H1 (cell line): ENCODE measurements around the gene NR2F1-AS1. TPM values are rescaled to one million over a fixed set of nuclear protein-coding genes. Genes with fewer than 3 reads are reported as not detected.

Source experiments
- CTCF ChIA-PET: fragments of 300-600 bp; sonication (Branson Sonifier 250); formaldehyde crosslinking; loops from one replicate; lab custom pipeline; 2021; ENCODE audit not compliant: partially characterized antibody; lab: Charles Lee
- POLR2A ChIA-PET: fragments of 300-600 bp; sonication (Branson Sonifier 250); formaldehyde crosslinking; loops from one replicate; lab custom pipeline; 2021; ENCODE audit warnings: inconsistent platforms; ENCODE audit not compliant: partially characterized antibody; lab: Charles Lee
- DNase-seq, 2 experiments: peaks; one replicate each; pipeline versions ENCODE4 v3.0.0 to v3.0.0-alpha.2; 2010 to 2022; ENCODE audit warnings: low spot score in 2 of 2, low read depth in 1 of 2, mixed read lengths in 1 of 2
- FAIRE-seq: peaks from 2 replicates; lab custom pipeline; 2011; peaks lifted over from hg19 to GRCh38; lab: Jason Lieb, UNC
- H2AFZ ChIP-seq: 2 replicates; pipeline ENCODE4 v1.8.1; 2012; ENCODE audit warnings: low read length, inconsistent platforms
- H2AK5ac ChIP-seq: 2 replicates; pipeline ENCODE4 v1.6.1; 2013; ENCODE audit warnings: low read depth, low read length
- H2BK120ac ChIP-seq: replicated peaks from 2 replicates; pipeline ENCODE3; 2013; ENCODE audit warnings: low read depth, low read length, inconsistent platforms
- H2BK12ac ChIP-seq: 2 replicates; pipeline ENCODE4 v1.6.1; 2013; ENCODE audit warnings: low read depth, low read length
- H2BK15ac ChIP-seq: 2 replicates; pipeline ENCODE4 v1.6.1; 2013; ENCODE audit warnings: low read length
- H2BK20ac ChIP-seq: 2 replicates; pipeline ENCODE4 v1.6.1; 2013; ENCODE audit warnings: low read length
- H2BK5ac ChIP-seq: 2 replicates; pipeline ENCODE4 v1.6.1; 2013; ENCODE audit warnings: low read depth, low read length
- H3K14ac ChIP-seq: 2 replicates; pipeline ENCODE4 v1.6.1; 2013; ENCODE audit warnings: inconsistent platforms; ENCODE audit not compliant: insufficient read length
- H3K18ac ChIP-seq: 2 replicates; pipeline ENCODE4 v1.6.1; 2013; ENCODE audit warnings: low read length; ENCODE audit errors: extremely low read depth
- H3K23ac ChIP-seq: 2 replicates; pipeline ENCODE4 v1.6.1; 2013; ENCODE audit warnings: inconsistent platforms; ENCODE audit not compliant: insufficient read length
- H3K23me2 ChIP-seq: 2 replicates; pipeline ENCODE4 v1.6.1; 2013; ENCODE audit warnings: low read depth, low read length
- H3K27ac ChIP-seq: 2 replicates; pipeline ENCODE4 v1.6.1; 2011; ENCODE audit warnings: low read depth, low read length, inconsistent platforms
- H3K27me3 ChIP-seq, 4 experiments: replicated peaks in 1 of 4; 1 replicate in 1 of 4; 2 replicates in 3 of 4; pipeline versions ENCODE4 v1.6.1 to v1.8.1; 2011 to 2013; ENCODE audit warnings: low read length in 3 of 4, mild to moderate bottlenecking in 3 of 4, inconsistent platforms in 2 of 4, mixed read lengths in 2 of 4, moderate library complexity in 1 of 4; ENCODE audit not compliant: control insufficient read depth in 3 of 4, insufficient read depth in 3 of 4; ENCODE audit errors: extremely low read depth in 1 of 4
- H3K36me3 ChIP-seq, 4 experiments: 2 replicates each; pipeline versions ENCODE4 v1.6.1 to v1.8.1; 2011 to 2013; ENCODE audit warnings: mild to moderate bottlenecking in 4 of 4, low read length in 3 of 4, moderate library complexity in 2 of 4, control low read depth in 1 of 4, inconsistent platforms in 1 of 4; ENCODE audit not compliant: insufficient read depth in 4 of 4, control insufficient read depth in 2 of 4
- H3K4ac ChIP-seq: replicated peaks from 2 replicates; pipeline ENCODE3; 2013; ENCODE audit warnings: low read length, low read depth, mixed read lengths, inconsistent platforms; ENCODE audit not compliant: insufficient read length
- H3K4me1 ChIP-seq, 4 experiments: replicated peaks in 1 of 4; 1 replicate in 1 of 4; 2 replicates in 3 of 4; pipeline versions ENCODE4 v1.6.1 to v1.8.1; 2011 to 2013; ENCODE audit warnings: low read length in 3 of 4, inconsistent platforms in 2 of 4, mixed read lengths in 1 of 4; ENCODE audit not compliant: insufficient read depth in 4 of 4, control insufficient read depth in 3 of 4
- H3K4me2 ChIP-seq, 2 experiments: 2 replicates each; pipeline versions ENCODE4 v1.6.1 to v1.8.1; 2011 to 2013; ENCODE audit warnings: low read depth in 2 of 2, low read length in 2 of 2, control low read depth in 1 of 2, inconsistent platforms in 1 of 2, mild to moderate bottlenecking in 1 of 2; ENCODE audit not compliant: insufficient read depth in 1 of 2
- H3K4me3 ChIP-seq, 4 experiments: fragments of 200-600, 300-600 bp in 1 of 4; sonication (generic), shearing (Covaris generic), sonication (Bioruptor Twin) in 1 of 4; 2 replicates each; pipeline versions ENCODE4 v1.5.1 to v1.8.1; 2011 to 2016; ENCODE audit warnings: low read length in 4 of 4, low read depth in 3 of 4, control low read depth in 2 of 4, inconsistent platforms in 2 of 4, mild to moderate bottlenecking in 2 of 4, mixed read lengths in 1 of 4, moderate library complexity in 1 of 4; ENCODE audit not compliant: insufficient read depth in 2 of 4; ENCODE audit errors: extremely low read depth in 1 of 4
- H3K56ac ChIP-seq: replicated peaks from 2 replicates; pipeline ENCODE3; 2013; ENCODE audit warnings: low read depth, mild to moderate bottlenecking, mixed read lengths, low read length, inconsistent platforms; ENCODE audit not compliant: insufficient read length
- H3K79me1 ChIP-seq: 2 replicates; pipeline ENCODE4 v1.6.1; 2013; ENCODE audit warnings: low read depth, low read length, control low read depth
- H3K79me2 ChIP-seq, 2 experiments: 2 replicates each; pipeline versions ENCODE4 v1.6.1 to v1.8.1; 2012 to 2013; ENCODE audit warnings: low read length in 2 of 2, mild to moderate bottlenecking in 2 of 2, inconsistent platforms in 1 of 2; ENCODE audit not compliant: insufficient read depth in 2 of 2, control insufficient read depth in 1 of 2
- H3K9ac ChIP-seq, 4 experiments: replicated peaks in 1 of 4; 1 replicate in 1 of 4; 2 replicates in 3 of 4; pipeline versions ENCODE4 v1.6.1 to v1.8.1; 2011 to 2013; ENCODE audit warnings: low read depth in 3 of 4, low read length in 3 of 4, control low read depth in 2 of 4, mild to moderate bottlenecking in 2 of 4, moderate library complexity in 2 of 4, inconsistent platforms in 1 of 4; ENCODE audit errors: extremely low read depth in 1 of 4
- H3K9me3 ChIP-seq, 2 experiments: 2 replicates each; pipeline versions ENCODE4 v1.6.1 to v1.8.1; 2012 to 2013; ENCODE audit warnings: mild to moderate bottlenecking in 2 of 2, moderate library complexity in 2 of 2, control low read depth in 1 of 2, inconsistent platforms in 1 of 2, low read depth in 1 of 2, low read length in 1 of 2, mixed read lengths in 1 of 2; ENCODE audit not compliant: insufficient read depth in 2 of 2
- H4K20me1 ChIP-seq, 2 experiments: replicated peaks in 1 of 2; 2 replicates each; pipeline versions ENCODE3 to v1.8.1; 2011 to 2013; ENCODE audit warnings: inconsistent platforms in 2 of 2, low read length in 2 of 2, mild to moderate bottlenecking in 1 of 2; ENCODE audit not compliant: insufficient read depth in 2 of 2, control insufficient read depth in 1 of 2
- H4K5ac ChIP-seq: 2 replicates; pipeline ENCODE4 v1.6.1; 2013; ENCODE audit warnings: low read length, low read depth, mixed read lengths, inconsistent platforms; ENCODE audit not compliant: insufficient read length
- H4K8ac ChIP-seq: 2 replicates; pipeline ENCODE4 v1.8.0; 2013; ENCODE audit warnings: mild to moderate bottlenecking, moderate library complexity, low read length, inconsistent platforms; ENCODE audit not compliant: insufficient read depth; ENCODE audit errors: extremely low read depth
- H4K91ac ChIP-seq: replicated peaks from 2 replicates; pipeline ENCODE3; 2013; ENCODE audit warnings: low read length, mixed read lengths, inconsistent platforms; ENCODE audit not compliant: insufficient read length
- ATF2 ChIP-seq: IDR thresholded peaks from 2 replicates; pipeline ENCODE4 v1.6.1; 2012; ENCODE audit warnings: low read length, inconsistent platforms
- CBX8 ChIP-seq: fragments of 300-800, 300-1000 bp; sonication (generic); IDR thresholded peaks from 2 replicates; pipeline ENCODE4 v1.7.1; 2016; ENCODE audit warnings: low read depth, low read length, borderline replicate concordance
- CEBPB ChIP-seq: IDR thresholded peaks from 2 replicates; pipeline ENCODE4 v1.6.1; 2012; ENCODE audit warnings: low read depth, low read length
- CHD1 ChIP-seq: IDR thresholded peaks from 2 replicates; pipeline ENCODE4 v1.6.1; 2012; ENCODE audit warnings: low read depth, low read length, improper control_type of control experiment
- HDAC6 ChIP-seq: IDR thresholded peaks from one replicate; pipeline ENCODE4 v1.7.1; 2012; ENCODE audit warnings: low read depth, mild to moderate bottlenecking, inconsistent platforms, low read length, moderate library complexity
- JUN ChIP-seq: IDR thresholded peaks from 2 replicates; pipeline ENCODE4 v1.6.1; 2011; ENCODE audit warnings: low read depth, mild to moderate bottlenecking, improper control_type of control experiment, low read length
- KDM4A ChIP-seq: IDR thresholded peaks from one replicate; pipeline ENCODE4 v1.7.1; 2012; ENCODE audit warnings: low read depth, mild to moderate bottlenecking, moderate library complexity, low read length, inconsistent platforms; ENCODE audit not compliant: severe bottlenecking
- KDM5A ChIP-seq: fragments of 200-600 bp; IDR thresholded peaks from 2 replicates; pipeline ENCODE4 v1.7.1; 2012; ENCODE audit warnings: mild to moderate bottlenecking, low read length, inconsistent platforms, mixed read lengths
- MAX ChIP-seq: IDR thresholded peaks from 2 replicates; pipeline ENCODE4 v1.6.1; 2012; ENCODE audit warnings: inconsistent platforms
- NANOG ChIP-seq: IDR thresholded peaks from 2 replicates; pipeline ENCODE4 v1.6.1; 2011; ENCODE audit warnings: low read length, low read depth, mild to moderate bottlenecking, inconsistent platforms; ENCODE audit not compliant: insufficient read depth, poor library complexity, severe bottlenecking
- TAF7 ChIP-seq: optimal IDR thresholded peaks from 2 replicates; pipeline ENCODE3; 2011; ENCODE audit warnings: low read depth, mild to moderate bottlenecking, inconsistent platforms, low read length, moderate library complexity, borderline replicate concordance
- ZNF274 ChIP-seq: IDR thresholded peaks from 2 replicates; pipeline ENCODE4 v1.7.0; 2012; ENCODE audit warnings: low read length, borderline replicate concordance; ENCODE audit errors: extremely low read depth
- WGBS, 2 experiments: shearing (Covaris generic) in 1 of 2; methylation state at CpG; one replicate each; pipeline versions ENCODE4 v1.1.6 to v1.1.7; 2013 to 2015; ENCODE audit warnings: low lambda C conversion rate in 2 of 2, mixed read lengths in 2 of 2, inconsistent platforms in 1 of 2, low coverage in 1 of 2, missing lambda C conversion rate in 1 of 2; ENCODE audit not compliant: insufficient replicate concordance in 2 of 2, insufficient coverage in 1 of 2, insufficient read length in 1 of 2; ENCODE audit errors: extremely low coverage in 1 of 2, missing lambda C conversion rate in 1 of 2; 5-methylcytosine and 5-hydroxymethylcytosine counted together
- polyA plus RNA-seq, 7 experiments: library from polyadenylated mRNA; depleted of rRNA in 3 of 7; stranded (reverse) in 5 of 7; unstranded in 2 of 7; fragments of >200 nt in 5 of 7; fragments of 200-250 nt in 2 of 7; gene quantifications; 1 replicate in 5 of 7; 2 replicates in 1 of 7; 4 replicates in 1 of 7; pipeline versions ENCODE4 v1.2.1 to v1.2.3, GENCODE V29; 2011 to 2013; ENCODE audit warnings: missing spikeins in 2 of 7, mixed read lengths in 2 of 7
- total RNA-seq: library from RNA; stranded (reverse); fragmentation: NEBNext Ultra II Directional; extraction: Animal tissue kit (Norgen Biotek cat#: 25700); gene quantifications from 2 replicates; pipeline ENCODE4 v1.2.1, GENCODE V29; 2021

Gene NR2F1-AS1
- total and polyA plus RNA-seq, 2 of the 8 experiments (the other 6 are each of a cell fraction or from before 2014, with no cell fraction given): 1.6 to 5.6 TPM

GRCh38 chr5:93590493-93590892, 9.5 kb upstream of the NR2F1-AS1 start:
- no peak overlapping the region for H3K14ac ChIP-seq
- H2BK15ac ChIP-seq: no peak overlapping the region
- H3K4me3 ChIP-seq: no peak overlapping the region
- no peak overlapping the region for H2AK5ac ChIP-seq
- no peak overlapping the region for H2BK5ac ChIP-seq
- no peaks in the 10 kb centered on the region for H3K9me3 ChIP-seq
- H2AFZ ChIP-seq: no peak overlapping the region
- H4K8ac ChIP-seq: no peak overlapping the region
- no peak overlapping the region for H3K56ac ChIP-seq
- H3K36me3 ChIP-seq: peaks cover 0 to 7% (median 0%) of the 10 kb centered on the region in 4 experiments; a peak in 1 of 8 replicates
- H3K9ac ChIP-seq: no peak overlapping the region
- peaks cover 90 to 100% (median 98%) of the 10 kb centered on the region in 4 experiments for H3K27me3 ChIP-seq
- H3K79me2 ChIP-seq: no peaks in the 10 kb centered on the region
- no peak overlapping the region for H4K5ac ChIP-seq
- H3K18ac ChIP-seq: no peak overlapping the region
- no peak overlapping the region for H3K27ac ChIP-seq
- DNase-seq: no peak
- no peak overlapping the region for H2BK20ac ChIP-seq
- H2BK120ac ChIP-seq: no peak overlapping the region
- H3K4ac ChIP-seq: no peak overlapping the region
- ChIA-PET POLR2A (no interaction called here), CTCF (interaction anchor here (1.4 to 4.5 kb wide), 4 partner anchors 10 to 211 kb away, joined by 3 to 15 read pairs (median 8); partner anchors contain the start of gene NR2F1-AS1)
- H3K23ac ChIP-seq: no peak overlapping the region
- 53% methylated on average over 3 of the region's 3 CpGs; no CpG with 5 or more reads in 1 of the 2 experiments for WGBS, 2 experiments
- H3K23me2 ChIP-seq: no peaks in the 10 kb centered on the region; the same call in 1 of the 2 replicates
- H3K4me2 ChIP-seq: no peak overlapping the region
- no peak overlapping the region for H2BK12ac ChIP-seq
- H4K91ac ChIP-seq: no peak overlapping the region
- FAIRE-seq: no peak
- H4K20me1 ChIP-seq: peaks cover 19 to 36% of the 10 kb centered on the region in 2 experiments
- H3K79me1 ChIP-seq: no peaks in the 10 kb centered on the region
- H3K4me1 ChIP-seq: peaks cover 0 to 19% (median 14%) of the 10 kb centered on the region in 4 experiments; a peak in 5 of 7 replicates
- TF ChIP-seq CBX8 (no peak), KDM4A (no peak), CEBPB (no peak), JUN (no peak), TAF7 (no peak), NANOG (no peak), KDM5A (no peak), ATF2 (no peak), ZNF274 (no peak), MAX (no peak), HDAC6 (no peak), CHD1 (no peak)
